GM12873 (cell line): Measurements from ENCODE around the gene TMEM269.

Experiments
- TF ChIP-seq, protein P1 (sequence below): IDR thresholded peaks from 2 replicates; pipeline ENCODE4 v1.5.1; 2012; ENCODE audit warnings: low read depth, mild to moderate bottlenecking, moderate library complexity, low read length, control low read depth; ENCODE audit not compliant: insufficient read depth; ENCODE audit errors: missing control alignments

TMEM269 gene

DNA sequence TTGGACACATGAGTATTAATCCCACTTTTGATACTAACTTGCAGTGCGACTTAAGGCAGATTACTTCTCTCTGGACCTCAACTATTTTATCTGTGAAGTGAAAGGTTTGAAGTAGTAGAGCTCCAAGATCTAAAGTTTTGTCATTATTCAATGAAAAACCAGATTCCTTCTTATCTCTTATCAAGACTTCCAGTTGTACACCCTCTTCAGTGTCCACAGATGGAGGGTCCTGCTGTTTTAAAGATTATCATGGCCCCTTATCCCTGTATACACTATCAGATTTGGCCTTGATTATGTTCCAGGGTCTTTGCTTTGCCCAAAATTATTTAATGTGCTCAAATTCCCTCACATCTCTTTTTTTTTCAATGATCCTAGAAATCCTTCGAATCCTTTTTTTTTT is 16.6 kb upstream of the TMEM269 start:
- TF ChIP-seq, protein P1, sequence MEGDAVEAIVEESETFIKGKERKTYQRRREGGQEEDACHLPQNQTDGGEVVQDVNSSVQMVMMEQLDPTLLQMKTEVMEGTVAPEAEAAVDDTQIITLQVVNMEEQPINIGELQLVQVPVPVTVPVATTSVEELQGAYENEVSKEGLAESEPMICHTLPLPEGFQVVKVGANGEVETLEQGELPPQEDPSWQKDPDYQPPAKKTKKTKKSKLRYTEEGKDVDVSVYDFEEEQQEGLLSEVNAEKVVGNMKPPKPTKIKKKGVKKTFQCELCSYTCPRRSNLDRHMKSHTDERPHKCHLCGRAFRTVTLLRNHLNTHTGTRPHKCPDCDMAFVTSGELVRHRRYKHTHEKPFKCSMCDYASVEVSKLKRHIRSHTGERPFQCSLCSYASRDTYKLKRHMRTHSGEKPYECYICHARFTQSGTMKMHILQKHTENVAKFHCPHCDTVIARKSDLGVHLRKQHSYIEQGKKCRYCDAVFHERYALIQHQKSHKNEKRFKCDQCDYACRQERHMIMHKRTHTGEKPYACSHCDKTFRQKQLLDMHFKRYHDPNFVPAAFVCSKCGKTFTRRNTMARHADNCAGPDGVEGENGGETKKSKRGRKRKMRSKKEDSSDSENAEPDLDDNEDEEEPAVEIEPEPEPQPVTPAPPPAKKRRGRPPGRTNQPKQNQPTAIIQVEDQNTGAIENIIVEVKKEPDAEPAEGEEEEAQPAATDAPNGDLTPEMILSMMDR, result no peak

DNA sequence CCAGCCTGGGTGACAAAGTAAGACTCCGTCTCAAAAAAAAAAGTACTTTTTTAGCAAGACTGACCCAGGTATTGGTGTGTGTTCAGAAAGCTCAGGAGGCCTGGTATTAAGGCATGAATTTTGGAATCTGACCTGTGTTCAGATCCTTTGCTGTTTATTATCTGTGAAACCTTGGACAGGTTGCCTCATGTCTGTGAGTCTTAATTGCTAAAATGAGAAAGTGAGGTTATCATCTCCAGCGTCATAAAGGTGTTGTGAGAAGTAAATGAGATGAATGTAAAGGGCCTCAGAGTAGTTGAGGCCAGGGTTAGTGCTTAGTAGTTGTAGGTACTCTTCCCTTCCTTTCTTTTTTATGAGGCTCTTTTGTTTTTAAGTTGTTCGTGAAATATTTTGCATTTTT is 15.0 kb upstream of the TMEM269 start:
- TF ChIP-seq, protein P1, result no peak

DNA sequence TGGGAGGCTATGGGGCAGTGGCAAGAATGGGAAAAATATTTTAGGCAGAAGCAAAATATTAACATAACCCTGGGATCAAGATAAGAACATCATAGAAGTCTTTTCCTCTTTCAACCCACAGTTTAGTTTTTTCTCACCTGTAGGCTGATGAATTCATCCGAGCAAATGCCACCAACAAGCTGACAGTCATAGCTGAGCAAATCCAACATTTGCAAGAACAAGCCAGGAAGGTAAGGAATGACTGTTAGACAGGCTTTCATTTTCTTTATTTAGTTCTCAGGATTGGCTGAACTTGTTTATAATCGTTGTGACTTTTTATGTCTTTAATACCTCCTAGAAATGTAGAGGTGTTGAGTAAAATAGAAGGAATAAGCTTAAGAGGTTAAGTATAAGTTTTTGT is 11.4 kb upstream of the TMEM269 start:
- TF ChIP-seq, protein P1, result no peak

DNA sequence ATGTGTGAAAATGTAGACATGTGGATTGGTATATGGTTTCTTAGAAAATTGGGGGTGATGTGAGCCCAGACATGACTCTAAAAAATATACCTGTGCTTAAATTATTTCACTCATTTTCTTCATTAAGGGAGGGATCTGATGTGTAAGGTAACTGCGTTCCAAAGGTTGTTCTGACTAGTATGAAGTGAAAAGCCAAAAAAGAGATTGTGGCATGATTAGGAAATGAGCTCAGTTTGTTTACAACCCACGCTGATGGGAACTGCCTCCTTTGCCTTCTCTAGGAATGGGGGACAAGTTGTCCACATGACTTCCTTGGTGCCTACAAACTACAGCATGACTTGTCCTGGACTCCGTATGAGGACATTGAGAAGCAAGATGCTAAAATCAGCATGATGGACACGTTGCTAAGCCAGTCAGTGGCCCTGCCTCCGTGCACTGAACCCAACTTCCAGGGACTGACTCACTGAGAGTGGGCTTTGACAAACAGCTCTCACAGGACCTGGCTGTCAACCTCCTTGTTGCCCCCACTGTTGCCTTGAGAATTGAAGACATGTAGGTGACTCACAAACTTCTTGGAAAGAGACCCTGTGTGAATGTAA is 9.8 kb upstream of the TMEM269 start:
- TF ChIP-seq, protein P1, result no peak

DNA sequence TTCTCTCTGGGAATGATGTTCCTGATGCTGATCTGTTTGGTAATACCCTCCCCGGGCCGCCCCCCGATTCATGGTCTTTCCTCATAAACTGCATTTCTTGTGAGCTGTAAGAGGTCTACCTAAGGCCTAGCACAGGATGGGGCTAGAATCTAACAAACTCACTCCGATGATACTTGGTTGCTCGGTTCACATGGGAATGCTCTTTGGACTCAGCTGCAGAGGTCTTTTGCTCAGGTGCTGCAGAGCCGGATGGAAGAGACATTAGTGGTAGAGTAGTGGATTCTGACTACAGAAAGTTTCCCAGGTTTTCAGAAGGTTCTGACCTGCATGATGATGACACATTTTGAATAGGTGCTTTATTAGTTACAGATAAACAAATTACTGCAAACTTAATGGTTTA is 8.3 kb upstream of the TMEM269 start:
- TF ChIP-seq, protein P1, result no peak

DNA sequence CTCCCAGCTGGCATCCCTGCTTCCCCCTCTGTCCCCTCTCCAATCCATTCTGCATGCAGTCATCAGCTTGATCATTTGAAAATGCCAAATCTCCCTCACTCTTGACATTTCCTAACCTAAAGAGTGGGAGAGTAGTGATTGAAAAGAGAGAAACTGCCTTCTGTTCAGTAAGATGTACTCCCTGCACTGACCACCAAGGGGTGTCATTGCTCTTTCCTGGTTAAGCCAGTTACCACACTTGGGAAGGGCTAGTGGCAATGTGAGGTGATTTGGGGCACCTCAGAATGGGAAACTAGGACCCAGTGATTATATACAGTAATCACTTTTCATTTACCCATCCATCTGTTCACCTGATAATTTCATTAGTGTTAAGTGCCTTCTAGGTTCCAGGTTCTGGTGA is 6.9 kb upstream of the TMEM269 start:
- TF ChIP-seq, protein P1, result peak; percentile 77

DNA sequence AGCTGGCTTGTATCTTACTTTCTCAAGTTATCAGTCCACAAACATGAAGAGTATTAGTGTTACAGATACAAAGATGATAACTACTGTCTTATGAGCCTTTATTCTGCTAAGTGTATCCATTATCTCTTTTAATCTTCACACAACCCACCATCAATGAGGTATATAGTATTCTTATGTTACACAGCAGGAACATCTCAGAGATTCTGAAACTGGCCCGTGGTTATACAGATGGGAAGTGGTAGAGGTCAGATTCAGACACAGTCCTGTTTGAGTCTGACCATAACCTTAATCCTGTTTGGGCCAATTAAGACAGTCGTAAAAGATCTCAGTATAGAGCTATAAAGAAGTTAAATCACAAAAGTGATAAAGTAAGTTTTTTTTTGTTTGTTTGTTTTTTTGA is 5.1 kb upstream of the TMEM269 start:
- TF ChIP-seq, protein P1, result no peak
